Measurements from ENCODE around the gene PRKCSH.

GRCh38 chr19:11479898-11480714 lies 44.7 kb downstream of the PRKCSH start:
- TF ChIP-seq CTCF (IDR thresholded peaks at IDR 0.05) (no peak), POLR2A (IDR thresholded peaks at IDR 0.05) (no peak)
